Panc1 (cell line): ENCODE data around the gene AKAP6. TPM values are rescaled to one million over a fixed set of nuclear protein-coding genes. Genes with fewer than 3 reads are reported as not detected.

Experiments used
- ATAC-seq: fragments of 200-7000 bp; cut with Tn5 transposase; 2 replicates; pipeline ENCODE4 v1.9.1; 2020; ENCODE audit warnings: mild to moderate bottlenecking, moderate library complexity
- BruUV-seq: library from RNA; stranded (reverse); fragments of 400-500 nt; replicated peaks from 2 replicates; lab custom pipeline; 2021; lab: Mats Ljungman, UMichigan
- CTCF ChIA-PET: fragments of 300-600 bp; sonication (Branson Sonifier 250); formaldehyde crosslinking; loops from one replicate; lab custom pipeline; 2022; ENCODE audit warnings: antibody characterized with exemption; lab: Charles Lee
- POLR2A ChIA-PET: fragments of 300-600 bp; sonication (Branson Sonifier 250); formaldehyde crosslinking; loops from one replicate; lab custom pipeline; 2022; ENCODE audit warnings: antibody characterized with exemption; lab: Charles Lee
- DNase-seq: peaks from one replicate; pipeline ENCODE4 v3.0.0-alpha.2; 2010; ENCODE audit warnings: low read depth, low spot score
- H3K27ac ChIP-seq: 2 replicates; pipeline ENCODE4 v1.5.1; 2011; ENCODE audit warnings: mild to moderate bottlenecking, low read length, inconsistent platforms
- H3K27me3 ChIP-seq: fragments of 200-500 bp; sonication (Bioruptor generic); 2 replicates; pipeline ENCODE4 v1.6.0; 2014; ENCODE audit warnings: low read length, inconsistent platforms; ENCODE audit not compliant: control insufficient read depth, insufficient read depth
- H3K36me3 ChIP-seq: fragments of 200-500 bp; sonication (Bioruptor generic); 2 replicates; pipeline ENCODE4 v1.5.1; 2014; ENCODE audit warnings: inconsistent platforms, mild to moderate bottlenecking, low read length, moderate library complexity; ENCODE audit not compliant: control insufficient read depth, insufficient read depth
- H3K4me1 ChIP-seq: 2 replicates; pipeline ENCODE4 v1.5.1; 2011; ENCODE audit warnings: inconsistent platforms, mild to moderate bottlenecking, low read length, moderate library complexity; ENCODE audit not compliant: control insufficient read depth, insufficient read depth
- H3K4me3 ChIP-seq, 2 experiments: 2 replicates each; pipeline ENCODE4 v1.5.1; 2011 to 2012; ENCODE audit warnings: low read depth in 2 of 2, low read length in 2 of 2, mild to moderate bottlenecking in 2 of 2, inconsistent platforms in 1 of 2, moderate library complexity in 1 of 2
- H3K9me3 ChIP-seq: fragments of 200-500 bp; sonication (Bioruptor generic); 2 replicates; pipeline ENCODE4 v1.5.1; 2014; ENCODE audit warnings: low read depth, mild to moderate bottlenecking, inconsistent platforms, low read length, moderate library complexity; ENCODE audit not compliant: control insufficient read depth, insufficient read depth
- CTCF ChIP-seq: fragments of 450-650 bp; IDR thresholded peaks from 2 replicates; pipeline ENCODE4 v1.5.1; 2017; ENCODE audit warnings: mild to moderate bottlenecking
- POLR2AphosphoS5 ChIP-seq: IDR thresholded peaks from 2 replicates; pipeline ENCODE4 v1.6.1; 2012; ENCODE audit warnings: mild to moderate bottlenecking, low read depth, low read length, moderate library complexity
- REST ChIP-seq, 2 experiments: IDR thresholded peaks; 2 replicates each; pipeline ENCODE4 v1.6.1; 2011 to 2012; ENCODE audit warnings: low read depth in 2 of 2, control low read depth in 1 of 2, low read length in 1 of 2, mild to moderate bottlenecking in 1 of 2, moderate library complexity in 1 of 2; ENCODE audit not compliant: insufficient read depth in 1 of 2
- SIN3A ChIP-seq: IDR thresholded peaks from 2 replicates; pipeline ENCODE4 v1.6.1; 2012; ENCODE audit warnings: low read depth, mild to moderate bottlenecking, low read length, moderate library complexity, borderline replicate concordance; ENCODE audit not compliant: insufficient read depth
- TCF7L2 ChIP-seq: IDR thresholded peaks from 2 replicates; pipeline ENCODE4 v1.6.1; 2011; ENCODE audit warnings: mild to moderate bottlenecking, low read depth, low read length, inconsistent platforms
- in situ Hi-C: cut with HindIII; loops from 2 replicates; pipeline ENCODE4 v1.10.0; 2016; ENCODE audit warnings: low sequenced_read_pairs, low pct_unique_long_range_greater_than_20kb
- intact Hi-C: fragments of 100-400 bp; cut with micrococcal nuclease; formaldehyde crosslinking; loops from one replicate; pipeline ENCODE4 v1.10.0; 2022; ENCODE audit not compliant: unreplicated experiment
- total RNA-seq: library from RNA; stranded (reverse); gene quantifications from one replicate; pipeline ENCODE4 v1.2.1, GENCODE V29; 2021; ENCODE audit not compliant: unreplicated experiment

AKAP6 gene
- total RNA-seq, 1 experiment from 2014 or later: 0.82 TPM

- Histone ChIP-seq H3K36me3 (no peaks in the 10 kb centered on the region), H3K9me3 (no peaks in the 10 kb centered on the region), H3K4me1 (no peaks in the 10 kb centered on the region), H3K27me3 (no peaks in the 10 kb centered on the region), H3K27ac (no peak overlapping the region), H3K4me3 (no peak overlapping the region)
- POLR2A ChIA-PET: interaction anchor here (0.6 kb wide), 1 partner anchor 1596 kb away, joined by 3 read pairs; no protein-coding TSS in a partner anchor
- intact Hi-C loops (no loop called here), in situ Hi-C loops (no loop called here)
- TF ChIP-seq TCF7L2 (no peak), POLR2AphosphoS5 (no peak), SIN3A (no peak), REST (IDR thresholded peaks at IDR 0.05; ENCODE audit: insufficient read depth in 1 of 2, low read depth in 2 of 2, low read length in 1 of 2) (no peak)
- BruUV-seq: no TSS peak
- DNase-seq: no peak
- no peak for ATAC-seq
- CTCF ChIA-PET: no interaction called here
Measured at GRCh38 chr14:32536175-32536574, 207.1 kb downstream of the AKAP6 start.

- POLR2A ChIA-PET: no interaction called here
- in situ Hi-C loops (no loop called here), intact Hi-C loops (no loop called here)
- CTCF ChIA-PET: no interaction called here
- no peak for ATAC-seq
- H3K4me1 ChIP-seq: no peaks in the 10 kb centered on the region
- no peaks in the 10 kb centered on the region for H3K9me3 ChIP-seq
- no peak for DNase-seq
- BruUV-seq: no TSS peak
- no peak overlapping the region for H3K4me3 ChIP-seq
- H3K27ac ChIP-seq: no peak overlapping the region
- TF ChIP-seq POLR2AphosphoS5: no peak
- TF ChIP-seq TCF7L2: no peak
- TF ChIP-seq SIN3A: no peak
- no peaks in the 10 kb centered on the region for H3K36me3 ChIP-seq
- no peaks in the 10 kb centered on the region for H3K27me3 ChIP-seq
Measured at GRCh38 chr14:32537166-32537565, 208.1 kb downstream of the AKAP6 start.

GRCh38 chr14:32542507-32542906 lies 213.4 kb downstream of the AKAP6 start:
- Histone ChIP-seq H3K27ac (no peak overlapping the region), H3K27me3 (no peaks in the 10 kb centered on the region), H3K36me3 (no peaks in the 10 kb centered on the region), H3K9me3 (no peaks in the 10 kb centered on the region), H3K4me1 (no peaks in the 10 kb centered on the region), H3K4me3 (no peak overlapping the region)
- TF ChIP-seq REST (IDR thresholded peaks at IDR 0.05; ENCODE audit: insufficient read depth in 1 of 2, low read depth in 2 of 2, low read length in 1 of 2): no peak
- TF ChIP-seq POLR2AphosphoS5: no peak
- no peak for TF ChIP-seq CTCF
- no peak for TF ChIP-seq TCF7L2
- TF ChIP-seq SIN3A: no peak
- ChIA-PET POLR2A (no interaction called here), CTCF (no interaction called here)
- intact Hi-C loops: no loop called here
- ATAC-seq: no peak
- no peak for DNase-seq
- in situ Hi-C loops: no loop called here
- no TSS peak for BruUV-seq
